Stimulated activated CD4-positive, alpha-beta T cell treated with anti-CD3 and anti-CD28 coated beads, Interleukin-1b, Interleukin-23, amount 100 ng/mL, for 1 hour (primary cell): ENCODE data around the gene KCNA5.

Experiments used
- DNase-seq, 2 donors: peaks; one replicate each; pipeline ENCODE4 v3.0.0-alpha.2; 2020; ENCODE audit warnings: low read depth in 2 of 2

Gene KCNA5

DNA sequence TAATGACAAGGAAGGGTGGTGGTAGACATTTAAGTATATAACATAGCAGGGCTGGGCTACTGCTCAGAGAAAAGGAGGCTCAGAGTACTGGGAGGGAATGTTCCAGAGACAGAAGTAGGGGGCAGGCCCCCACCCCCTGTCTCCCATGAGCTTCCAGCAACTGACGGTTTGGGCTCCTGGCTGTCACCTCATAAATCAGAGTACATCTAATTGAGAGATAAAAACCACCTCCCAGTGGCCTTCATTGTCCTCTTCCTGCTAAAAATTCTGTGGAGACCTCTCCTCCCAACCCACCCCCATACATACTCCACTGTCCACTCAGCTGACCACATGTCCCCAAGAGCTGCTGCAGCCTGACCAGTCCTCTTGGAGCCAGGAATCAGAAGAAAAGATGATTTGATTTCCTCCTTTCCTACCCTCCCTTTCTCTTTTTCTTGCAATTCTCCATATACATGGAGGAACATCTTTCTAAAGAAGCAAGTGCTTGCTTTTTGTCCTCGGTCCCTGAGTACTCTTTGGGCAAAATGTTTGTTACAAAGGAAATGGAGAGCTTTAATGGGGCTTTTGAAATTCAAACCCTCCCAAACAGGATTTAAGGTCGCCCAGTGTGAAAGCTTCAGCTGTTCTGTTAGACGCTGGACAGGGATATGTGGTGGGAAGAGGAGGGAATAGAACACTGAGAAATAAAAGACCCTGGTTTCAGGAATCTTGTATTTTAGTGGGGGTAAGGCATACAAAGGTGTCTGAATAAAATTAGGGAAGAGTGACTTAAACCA, 16.4 kb upstream of the KCNA5 start:
- no peak for DNase-seq

DNA sequence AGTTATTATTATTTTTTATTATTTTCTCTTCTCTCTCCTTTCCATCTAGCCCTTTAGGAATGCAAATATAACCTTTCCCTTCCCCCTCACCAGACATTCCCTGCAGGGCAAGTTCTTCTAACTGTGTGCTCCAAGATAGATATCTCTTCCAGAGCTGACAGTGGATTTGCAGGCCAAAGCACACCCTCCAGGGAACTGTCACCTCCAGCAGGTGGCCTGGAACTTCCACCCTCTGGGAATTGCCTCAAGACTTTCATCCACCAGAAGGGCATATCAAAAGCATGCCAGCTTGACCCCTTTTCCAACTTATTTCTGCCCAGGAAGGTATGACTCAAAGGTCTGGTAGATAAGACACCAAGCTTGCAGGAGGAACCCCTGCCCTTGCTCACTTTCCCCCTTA, 13.6 kb upstream of the KCNA5 start:
- DNase-seq = no peak

DNA sequence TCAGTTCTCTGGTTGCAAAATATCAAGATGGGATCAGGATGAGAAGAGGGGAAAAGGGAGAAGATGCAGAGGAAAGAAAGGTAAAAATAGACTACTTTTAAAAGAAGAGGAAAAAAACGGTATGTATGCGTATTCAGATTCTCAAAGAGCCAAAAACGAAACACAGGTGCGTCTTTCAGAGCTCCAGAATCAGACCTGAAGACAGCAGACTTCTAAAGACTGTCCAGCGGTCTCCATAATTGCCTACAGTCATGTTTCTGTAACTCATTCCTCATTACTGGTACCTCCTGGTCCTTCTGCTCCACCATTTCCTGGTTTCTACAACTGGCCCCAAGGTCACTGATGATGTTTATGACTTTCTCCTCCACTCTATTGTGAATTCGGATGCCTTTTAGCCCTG, 12.4 kb upstream of the KCNA5 start:
- DNase-seq = no peak

DNA sequence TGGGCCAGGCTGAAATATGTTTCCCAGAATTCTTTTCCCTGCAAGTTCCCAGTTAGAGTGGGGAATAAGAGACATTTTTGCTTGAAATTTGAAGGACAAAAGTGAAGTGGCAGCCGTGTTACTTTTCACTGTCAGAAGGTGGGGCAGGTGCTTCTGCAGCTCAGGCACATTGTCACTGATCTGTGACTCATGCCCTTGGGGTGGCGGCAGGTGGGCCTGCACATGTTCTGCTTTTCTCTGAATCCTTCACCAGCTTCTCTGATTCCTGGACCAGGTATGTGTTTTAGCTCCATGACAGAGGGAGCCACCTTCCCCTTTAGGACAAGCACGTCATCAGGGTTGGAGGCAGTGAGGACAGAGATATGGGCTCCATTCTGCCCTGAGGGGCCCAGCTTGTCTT, 11.7 kb upstream of the KCNA5 start:
- no peak for DNase-seq

DNA sequence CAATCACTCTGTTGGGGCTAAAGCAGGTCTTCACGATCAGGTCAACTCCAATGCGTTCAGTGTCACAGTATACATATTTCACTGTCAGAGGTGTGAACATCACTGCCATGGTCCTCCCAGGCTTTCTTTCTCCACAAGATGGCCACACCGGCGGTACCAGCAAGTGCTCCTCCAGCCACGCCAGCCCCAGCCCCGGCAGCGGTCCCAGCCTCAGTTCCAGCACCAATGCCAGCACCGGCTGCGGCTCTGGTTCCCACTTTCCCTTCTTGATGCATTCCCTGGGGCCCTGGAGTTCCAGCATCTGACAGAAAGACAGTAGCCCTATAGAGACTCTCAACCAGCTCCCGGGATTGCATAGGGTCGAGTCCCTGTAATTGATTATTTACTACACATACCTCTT, 10.9 kb upstream of the KCNA5 start:
- no peak for DNase-seq

DNA sequence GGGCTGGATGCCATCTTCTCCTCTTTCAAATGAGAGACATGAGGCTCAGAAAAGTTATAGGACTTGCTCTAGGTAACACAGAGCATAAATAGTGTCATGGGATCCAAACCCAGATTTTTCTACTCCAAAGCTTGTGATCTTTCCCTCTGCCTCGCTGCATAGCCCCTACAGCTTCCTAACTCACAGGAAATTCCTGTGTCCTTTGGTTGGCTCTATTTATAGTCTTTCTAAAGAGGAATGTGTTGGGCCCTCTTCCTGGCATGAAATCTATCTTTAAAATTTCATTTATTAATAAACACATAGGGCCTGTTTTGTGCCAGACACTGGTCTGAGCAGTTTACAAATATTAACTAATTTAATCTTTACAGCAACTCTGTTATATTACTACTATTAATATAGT, 9.8 kb upstream of the KCNA5 start:
- DNase-seq = no peak

DNA sequence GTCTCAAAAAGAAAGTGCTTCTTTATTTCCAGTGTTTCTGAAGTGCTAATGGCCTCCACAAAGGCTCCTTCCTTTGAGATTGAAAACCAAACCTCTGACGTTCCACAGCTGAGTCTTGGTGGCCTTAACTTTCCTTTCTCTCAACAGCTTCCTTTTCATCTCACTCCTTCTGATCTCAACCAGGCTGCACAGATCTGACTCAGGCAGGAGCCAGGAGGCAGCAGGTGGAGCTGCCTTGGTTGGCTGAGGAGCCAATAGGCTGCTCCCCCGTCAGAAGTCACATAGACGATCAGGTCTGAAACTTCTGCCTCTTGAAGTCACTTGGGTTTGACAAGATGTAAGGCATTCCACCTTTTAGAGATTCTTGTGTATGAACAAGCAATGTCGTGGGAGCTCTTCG, 9.1 kb upstream of the KCNA5 start:
- DNase-seq = no peak

DNA sequence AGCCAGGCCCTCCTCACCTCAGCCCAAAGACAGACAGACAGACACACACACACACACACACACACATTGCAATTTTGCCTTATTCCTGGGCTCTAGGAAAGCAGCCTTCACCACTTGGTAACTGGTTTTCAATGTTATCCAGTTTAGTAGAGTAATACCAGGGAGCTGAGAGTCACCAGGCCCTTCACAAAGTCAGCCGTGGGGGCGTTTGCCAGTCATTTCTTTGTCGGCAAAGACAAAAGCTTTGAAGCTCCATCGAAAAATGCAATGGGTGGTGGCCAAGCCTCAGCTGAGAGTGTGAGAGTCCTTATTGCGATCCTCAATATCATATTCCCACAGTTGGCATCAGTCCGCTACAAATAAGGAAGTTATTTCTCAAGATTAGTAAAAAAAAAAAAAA, 8.1 kb upstream of the KCNA5 start:
- DNase-seq = no peak

DNA sequence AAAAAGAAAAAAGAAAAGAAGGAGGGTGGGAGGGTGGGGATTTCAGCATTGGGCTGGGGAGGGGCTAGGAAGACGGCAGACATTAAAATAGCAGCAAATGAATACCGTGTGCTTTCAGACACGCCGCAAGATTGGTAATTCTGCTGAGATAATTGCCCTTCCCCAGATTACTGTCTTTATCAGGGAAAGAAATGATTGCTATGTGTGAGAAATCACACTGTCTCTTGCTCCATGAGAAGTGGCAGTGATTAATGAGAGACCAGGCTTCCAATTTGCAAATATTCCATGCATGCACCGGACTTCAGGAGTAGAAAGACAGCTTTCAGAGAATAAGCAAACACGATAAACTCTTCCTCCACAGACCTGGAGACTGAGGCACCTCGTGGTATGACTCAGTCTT, 7.6 kb upstream of the KCNA5 start:
- no peak for DNase-seq

DNA sequence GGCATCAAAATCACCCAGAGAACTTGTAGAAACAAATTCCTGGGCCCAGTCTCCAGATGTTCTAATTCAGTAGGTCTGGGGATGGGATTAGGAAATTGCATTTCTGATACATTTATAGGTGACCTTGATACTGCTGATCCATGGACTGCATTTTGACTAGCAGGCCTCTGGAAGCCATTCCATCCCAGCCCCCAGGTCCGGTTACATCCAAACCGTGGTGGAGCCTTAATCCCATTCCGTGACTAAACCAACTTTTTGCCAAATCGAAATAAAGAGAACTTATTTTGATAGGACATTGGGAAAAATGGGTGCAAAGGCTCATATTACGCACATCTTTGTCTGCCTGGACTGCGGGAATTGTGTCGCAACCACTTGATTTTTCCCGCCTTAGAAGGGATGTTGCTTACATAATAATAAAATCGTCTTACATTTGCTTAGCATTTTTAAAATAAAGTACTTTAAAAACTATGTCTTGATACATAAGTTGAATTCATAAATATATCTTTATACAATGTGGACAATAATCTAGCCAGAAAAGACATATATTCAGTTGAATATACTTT, 5.8 kb upstream of the KCNA5 start:
- no peak for DNase-seq

DNA sequence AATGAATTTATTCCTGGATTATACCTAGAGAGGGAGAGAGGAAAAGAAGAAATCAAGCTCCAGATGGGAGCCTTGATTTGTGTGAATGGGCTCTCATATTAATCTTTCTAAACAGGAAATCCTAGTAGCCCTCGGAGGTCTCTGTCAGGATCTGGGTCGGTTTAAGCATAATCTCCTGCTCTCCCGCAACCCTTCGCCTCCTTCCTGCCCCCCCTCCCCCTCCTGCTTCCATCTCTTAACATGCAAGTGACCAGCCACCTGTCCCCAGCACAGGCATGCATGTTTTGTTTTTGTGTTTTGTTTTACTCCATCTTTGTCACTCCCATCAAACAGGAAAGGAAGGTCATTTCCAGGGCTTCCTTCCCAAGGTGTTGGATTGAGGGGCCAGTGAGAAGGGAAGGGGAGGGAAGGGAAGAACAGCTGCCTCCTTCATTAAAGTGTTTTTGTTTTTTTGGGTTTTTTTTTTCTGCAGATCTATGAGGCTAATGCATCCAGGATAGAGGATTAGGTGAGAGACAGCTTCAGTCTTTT, 4.8 kb upstream of the KCNA5 start:
- no peak for DNase-seq

DNA sequence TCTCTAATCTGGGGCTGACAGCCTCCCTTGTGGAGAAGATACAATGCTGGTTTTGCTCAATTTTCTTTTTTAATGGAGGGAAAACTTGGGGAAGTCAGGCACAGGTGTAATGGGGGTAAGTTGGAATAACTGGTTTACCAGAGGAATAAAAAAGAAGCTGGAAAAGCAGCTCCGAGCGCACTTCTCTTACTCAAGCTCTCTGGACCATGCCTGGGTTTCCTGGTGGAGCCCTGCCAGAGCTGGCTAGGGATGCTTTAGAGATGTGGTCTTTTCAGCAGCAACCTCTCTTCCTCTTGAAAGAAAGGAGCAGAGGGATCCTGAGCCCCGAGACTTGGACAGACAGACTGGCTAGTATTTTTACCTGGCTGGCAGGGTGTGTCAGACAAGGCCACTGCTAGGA, 3.9 kb upstream of the KCNA5 start:
- DNase-seq = no peak

DNA sequence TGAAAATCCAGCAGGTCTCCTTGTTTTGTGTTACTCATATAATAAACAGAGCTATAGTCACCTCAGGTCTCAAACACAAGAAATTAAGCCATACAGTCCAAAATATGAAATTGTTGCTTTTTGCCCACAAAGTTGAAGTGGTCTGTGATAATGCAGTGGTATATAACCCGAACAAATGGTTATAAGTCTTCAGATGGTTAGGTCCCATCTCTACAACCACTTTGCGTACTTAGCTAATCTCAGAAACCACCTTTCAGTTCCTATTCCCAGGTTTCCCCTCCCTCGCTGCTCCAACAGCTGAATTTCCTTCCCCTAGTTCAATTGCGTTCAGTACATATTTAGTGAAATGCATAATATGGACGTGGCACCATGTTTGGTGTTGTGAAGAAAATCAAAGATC, 3.3 kb upstream of the KCNA5 start:
- DNase-seq = no peak

DNA sequence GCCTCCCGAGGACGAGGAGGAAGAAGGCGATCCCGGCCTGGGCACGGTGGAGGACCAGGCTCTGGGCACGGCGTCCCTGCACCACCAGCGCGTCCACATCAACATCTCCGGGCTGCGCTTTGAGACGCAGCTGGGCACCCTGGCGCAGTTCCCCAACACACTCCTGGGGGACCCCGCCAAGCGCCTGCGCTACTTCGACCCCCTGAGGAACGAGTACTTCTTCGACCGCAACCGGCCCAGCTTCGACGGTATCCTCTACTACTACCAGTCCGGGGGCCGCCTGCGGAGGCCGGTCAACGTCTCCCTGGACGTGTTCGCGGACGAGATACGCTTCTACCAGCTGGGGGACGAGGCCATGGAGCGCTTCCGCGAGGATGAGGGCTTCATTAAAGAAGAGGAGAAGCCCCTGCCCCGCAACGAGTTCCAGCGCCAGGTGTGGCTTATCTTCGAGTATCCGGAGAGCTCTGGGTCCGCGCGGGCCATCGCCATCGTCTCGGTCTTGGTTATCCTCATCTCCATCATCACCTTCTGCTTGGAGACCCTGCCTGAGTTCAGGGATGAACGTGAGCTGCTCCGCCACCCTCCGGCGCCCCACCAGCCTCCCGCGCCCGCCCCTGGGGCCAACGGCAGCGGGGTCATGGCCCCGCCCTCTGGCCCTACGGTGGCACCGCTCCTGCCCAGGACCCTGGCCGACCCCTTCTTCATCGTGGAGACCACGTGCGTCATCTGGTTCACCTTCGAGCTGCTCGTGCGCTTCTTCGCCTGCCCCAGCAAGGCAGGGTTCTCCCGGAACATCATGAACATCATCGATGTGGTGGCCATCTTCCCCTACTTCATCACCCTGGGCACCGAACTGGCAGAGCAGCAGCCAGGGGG, 979 bp downstream of the KCNA5 start:
- DNase-seq = no peak

DNA sequence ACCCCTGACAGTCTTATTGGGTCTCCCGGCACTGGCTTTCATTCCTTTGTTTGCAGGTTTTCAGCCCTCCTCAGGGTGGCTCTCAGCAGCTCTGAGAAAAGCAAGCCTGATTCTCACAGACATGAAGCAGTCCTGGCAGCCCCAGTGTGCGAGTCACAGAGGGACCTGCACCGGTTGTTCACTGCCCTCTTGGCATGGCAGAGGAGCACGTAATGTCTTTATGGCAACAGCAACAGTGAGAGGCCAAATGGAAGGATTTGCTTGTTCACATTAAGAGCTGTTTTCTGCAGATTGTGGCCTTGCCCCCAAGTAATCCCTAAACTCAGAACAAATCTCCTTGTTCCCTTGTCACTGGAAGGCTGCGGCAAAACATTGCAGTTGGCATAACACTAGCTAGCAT, 3.4 kb downstream of the KCNA5 start:
- no peak for DNase-seq

DNA sequence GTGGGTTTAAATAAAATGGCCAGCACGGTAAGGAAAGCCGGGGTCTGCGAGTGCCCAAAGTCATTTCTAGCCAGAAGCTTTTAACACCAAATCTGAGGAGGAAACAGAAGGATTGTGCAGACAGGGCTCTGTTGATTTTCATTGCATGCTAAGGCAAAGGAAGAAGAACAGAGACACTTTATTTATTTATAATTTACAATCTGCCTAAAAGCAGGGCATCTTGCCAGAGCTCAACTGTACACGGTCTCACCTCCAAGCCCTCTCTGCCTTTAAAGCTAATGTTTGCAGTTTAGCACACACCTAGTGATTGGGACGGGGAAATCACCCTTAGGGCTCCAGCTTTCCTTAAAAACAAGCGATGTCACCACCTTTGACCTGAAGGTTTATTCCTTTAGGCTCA, 4.0 kb downstream of the KCNA5 start:
- DNase-seq = no peak

DNA sequence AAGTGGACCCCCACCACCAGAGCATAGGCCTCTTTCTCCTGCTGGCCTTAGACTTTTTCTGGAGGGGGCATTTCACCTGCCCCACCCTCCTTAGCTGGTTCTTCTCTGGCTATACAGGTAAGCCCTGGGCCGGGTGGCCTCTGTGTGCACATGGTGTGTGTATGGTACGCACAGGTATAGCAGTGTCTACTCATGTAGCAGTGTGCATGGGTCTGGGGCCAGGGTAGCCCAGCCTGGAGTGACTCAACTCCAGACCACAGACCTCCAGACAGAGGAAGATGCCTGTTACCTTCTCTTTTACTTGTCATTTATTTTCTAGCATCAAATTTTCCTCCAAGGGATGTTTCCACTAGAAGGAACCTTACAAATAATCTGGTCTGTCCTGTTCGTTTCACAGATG, 6.9 kb downstream of the KCNA5 start:
- DNase-seq = no peak

DNA sequence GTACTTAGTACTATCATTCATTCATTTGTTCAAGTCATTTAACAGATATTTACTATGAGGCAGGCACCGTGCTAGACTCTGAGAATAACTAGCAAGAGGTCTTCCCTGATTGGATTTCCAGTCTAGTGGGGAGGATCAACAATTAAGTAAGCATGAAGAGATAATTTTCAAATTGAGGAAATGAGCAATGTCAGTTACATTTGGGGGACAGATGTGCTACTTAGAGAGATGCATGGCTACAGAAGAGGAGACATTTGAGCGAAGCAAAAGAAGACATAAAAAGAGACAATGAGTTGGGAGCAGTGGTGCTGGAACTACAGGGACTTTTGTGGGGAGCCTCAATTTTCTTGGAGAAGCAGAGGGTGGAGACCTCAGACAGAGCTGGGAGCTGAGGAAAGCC, 7.7 kb downstream of the KCNA5 start:
- no peak for DNase-seq

DNA sequence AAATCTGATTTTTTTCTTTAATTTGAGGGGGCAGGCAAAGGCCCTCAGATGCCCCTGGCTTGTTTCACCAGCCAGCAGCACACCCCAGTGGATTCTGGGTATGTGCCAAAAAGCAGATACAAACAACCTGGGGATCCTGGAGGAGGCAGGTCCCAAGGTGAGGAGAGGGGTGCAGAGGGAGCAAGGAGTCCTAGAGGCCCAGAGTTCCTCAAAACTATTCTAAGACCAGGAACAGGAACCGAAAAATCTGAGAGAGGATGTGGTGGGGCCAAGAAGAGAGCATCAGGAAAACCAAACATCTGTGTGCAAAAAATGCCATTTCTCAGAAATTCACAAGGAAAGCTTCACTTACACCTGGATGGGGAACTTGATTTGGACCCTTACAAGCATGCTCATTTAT, 8.2 kb downstream of the KCNA5 start:
- DNase-seq = no peak

DNA sequence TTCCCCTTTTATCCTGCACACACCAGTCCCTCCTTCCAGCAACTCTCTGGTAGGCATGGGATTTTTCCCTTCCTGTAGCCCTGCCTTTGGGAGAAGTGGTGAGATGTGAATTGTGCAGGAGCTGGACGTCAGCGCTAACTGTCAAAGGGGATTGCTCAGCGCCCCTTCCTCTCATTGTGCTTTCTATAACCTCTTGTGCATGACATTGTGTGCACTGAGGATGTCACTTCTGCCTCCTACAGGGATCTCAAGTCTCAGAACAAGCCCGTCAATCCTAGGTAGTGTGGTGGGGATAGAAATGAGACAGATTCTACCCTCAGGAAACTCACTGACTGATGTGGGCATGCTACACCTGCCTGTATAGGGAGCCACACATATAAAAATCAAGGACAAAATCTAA, 8.7 kb downstream of the KCNA5 start:
- no peak for DNase-seq

DNA sequence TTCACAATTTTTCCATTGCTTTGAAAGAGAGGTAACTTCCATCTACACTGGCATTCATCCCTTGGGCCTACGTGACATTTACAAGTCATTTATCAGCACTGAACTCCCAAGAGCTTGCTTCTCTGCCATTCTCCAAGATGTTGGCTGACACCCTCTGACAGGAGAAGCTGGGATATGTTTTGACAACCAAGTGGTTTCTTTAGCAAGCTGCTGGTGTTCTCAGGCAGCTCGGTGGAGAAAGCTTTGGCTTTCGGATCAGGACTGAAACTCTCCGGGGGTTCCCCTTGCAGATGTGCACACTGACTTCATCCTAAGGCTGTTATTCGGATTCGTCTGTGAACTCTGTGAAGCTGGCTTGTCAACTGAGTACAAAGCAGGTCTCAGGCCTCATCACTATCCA, 15.7 kb downstream of the KCNA5 start:
- no peak for DNase-seq

DNA sequence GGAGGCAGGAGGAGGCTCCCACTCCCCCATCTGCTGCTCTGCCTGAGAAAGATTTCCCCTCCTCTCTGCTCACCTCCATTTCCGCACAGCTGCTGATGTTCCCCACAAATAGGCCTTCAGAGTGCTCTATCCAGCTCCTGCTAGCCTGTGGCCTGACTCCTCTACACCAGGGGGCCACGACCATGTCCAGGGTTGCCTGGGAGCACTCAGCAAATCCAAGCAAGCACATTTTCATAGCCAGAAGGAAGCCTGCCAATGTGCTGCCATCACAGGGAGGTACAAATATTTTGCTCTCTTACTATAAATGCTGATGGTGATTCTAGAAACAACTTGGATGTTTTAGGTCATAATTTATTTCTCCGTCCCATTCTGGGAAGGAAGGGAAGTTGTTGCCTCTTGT, 17.3 kb downstream of the KCNA5 start:
- no peak for DNase-seq

DNA sequence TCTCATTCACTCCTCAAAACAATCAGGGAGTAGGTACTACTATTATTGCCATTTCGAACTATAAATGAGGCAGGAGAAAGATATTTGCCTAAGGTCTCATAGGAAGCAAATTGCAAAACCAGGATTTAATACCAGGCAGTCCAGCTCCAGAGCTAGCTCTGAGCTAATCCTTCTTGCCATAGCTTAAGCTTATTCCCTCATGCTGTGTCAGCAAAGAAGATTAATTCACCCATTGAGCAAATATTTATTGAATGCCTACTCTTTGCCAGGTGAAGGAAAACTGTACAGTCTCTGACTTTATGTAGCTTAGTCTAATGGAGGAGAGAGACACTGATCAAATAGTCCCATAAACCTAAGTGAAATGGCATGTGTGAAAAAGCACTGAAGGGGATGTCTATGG, 19.5 kb downstream of the KCNA5 start:
- DNase-seq = no peak
